ENCODE measurements around the gene XPNPEP1.

DNA sequence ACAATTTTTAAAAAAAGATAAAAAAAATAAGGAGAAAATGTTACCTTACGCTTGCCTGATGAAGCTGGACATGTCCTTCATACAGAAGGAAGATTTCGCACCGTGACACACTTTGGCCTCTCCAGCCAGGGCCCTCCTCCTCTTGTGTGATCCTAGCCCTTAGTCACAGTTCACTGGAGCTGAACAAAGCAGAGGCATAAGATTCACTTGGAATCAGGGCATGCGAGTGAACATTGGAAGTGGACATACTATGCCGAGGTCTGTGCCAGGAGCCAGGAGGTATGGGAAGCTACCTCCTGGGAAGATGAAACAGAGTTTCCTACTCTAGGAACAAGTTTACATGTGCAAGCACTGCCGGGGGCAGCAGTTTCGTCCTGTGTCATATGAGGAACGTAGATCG, 91.5 kb downstream of the XPNPEP1 start:
- TF ChIP-seq EZH2 (IDR thresholded peaks at IDR 0.05; ENCODE audit: borderline replicate concordance, low read depth, low read length, poor library complexity, severe bottlenecking): no peak
- TF ChIP-seq, protein P1, sequence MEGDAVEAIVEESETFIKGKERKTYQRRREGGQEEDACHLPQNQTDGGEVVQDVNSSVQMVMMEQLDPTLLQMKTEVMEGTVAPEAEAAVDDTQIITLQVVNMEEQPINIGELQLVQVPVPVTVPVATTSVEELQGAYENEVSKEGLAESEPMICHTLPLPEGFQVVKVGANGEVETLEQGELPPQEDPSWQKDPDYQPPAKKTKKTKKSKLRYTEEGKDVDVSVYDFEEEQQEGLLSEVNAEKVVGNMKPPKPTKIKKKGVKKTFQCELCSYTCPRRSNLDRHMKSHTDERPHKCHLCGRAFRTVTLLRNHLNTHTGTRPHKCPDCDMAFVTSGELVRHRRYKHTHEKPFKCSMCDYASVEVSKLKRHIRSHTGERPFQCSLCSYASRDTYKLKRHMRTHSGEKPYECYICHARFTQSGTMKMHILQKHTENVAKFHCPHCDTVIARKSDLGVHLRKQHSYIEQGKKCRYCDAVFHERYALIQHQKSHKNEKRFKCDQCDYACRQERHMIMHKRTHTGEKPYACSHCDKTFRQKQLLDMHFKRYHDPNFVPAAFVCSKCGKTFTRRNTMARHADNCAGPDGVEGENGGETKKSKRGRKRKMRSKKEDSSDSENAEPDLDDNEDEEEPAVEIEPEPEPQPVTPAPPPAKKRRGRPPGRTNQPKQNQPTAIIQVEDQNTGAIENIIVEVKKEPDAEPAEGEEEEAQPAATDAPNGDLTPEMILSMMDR (conservative IDR thresholded peaks at IDR 0.05; ENCODE audit: low read depth, low read length): no peak
